ENCODE results near the gene PPFIBP1. TPM values are rescaled to one million over a fixed set of nuclear protein-coding genes. Genes with fewer than 3 reads are reported as not detected.

The PPFIBP1 gene
- total RNA-seq, 6 donors from 2014 or later = 67.5 to 129 (median 101) TPM

DNA sequence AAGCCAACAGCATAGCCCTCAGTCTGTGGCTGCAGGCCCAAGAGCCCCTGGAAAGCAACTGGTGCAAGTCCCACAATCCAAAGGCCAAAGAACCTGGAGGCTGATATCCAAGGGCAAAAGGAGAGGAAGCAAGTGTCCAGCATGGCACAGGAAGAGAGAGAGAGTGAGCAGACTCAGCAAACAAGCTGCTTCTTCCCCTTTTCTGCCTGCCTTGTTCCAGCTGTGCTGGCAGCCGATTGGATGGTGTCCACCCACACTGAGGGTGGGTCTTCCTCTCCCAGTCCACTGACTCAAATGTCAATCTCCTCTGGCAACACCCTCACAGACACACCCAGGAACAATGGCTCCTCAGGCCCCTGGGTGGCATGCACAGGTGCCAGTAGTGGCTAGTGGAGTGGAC lies 44.0 kb upstream of the PPFIBP1 start:
- no peaks in the 10 kb centered on the region for H3K4me1 ChIP-seq
- no peak overlapping the region for H3K4me3 ChIP-seq
- 85 to 91% methylated on average over 1 of the region's 1 CpG for whole genome bisulfite sequencing, 2 donors
- TF ChIP-seq EP300 (IDR thresholded peaks at IDR 0.05) = no peak
- TF ChIP-seq POLR2A (IDR thresholded peaks at IDR 0.05) = no peak
- no peak for TF ChIP-seq POLR2AphosphoS5 (IDR thresholded peaks at IDR 0.05)
- TF ChIP-seq, protein P1, sequence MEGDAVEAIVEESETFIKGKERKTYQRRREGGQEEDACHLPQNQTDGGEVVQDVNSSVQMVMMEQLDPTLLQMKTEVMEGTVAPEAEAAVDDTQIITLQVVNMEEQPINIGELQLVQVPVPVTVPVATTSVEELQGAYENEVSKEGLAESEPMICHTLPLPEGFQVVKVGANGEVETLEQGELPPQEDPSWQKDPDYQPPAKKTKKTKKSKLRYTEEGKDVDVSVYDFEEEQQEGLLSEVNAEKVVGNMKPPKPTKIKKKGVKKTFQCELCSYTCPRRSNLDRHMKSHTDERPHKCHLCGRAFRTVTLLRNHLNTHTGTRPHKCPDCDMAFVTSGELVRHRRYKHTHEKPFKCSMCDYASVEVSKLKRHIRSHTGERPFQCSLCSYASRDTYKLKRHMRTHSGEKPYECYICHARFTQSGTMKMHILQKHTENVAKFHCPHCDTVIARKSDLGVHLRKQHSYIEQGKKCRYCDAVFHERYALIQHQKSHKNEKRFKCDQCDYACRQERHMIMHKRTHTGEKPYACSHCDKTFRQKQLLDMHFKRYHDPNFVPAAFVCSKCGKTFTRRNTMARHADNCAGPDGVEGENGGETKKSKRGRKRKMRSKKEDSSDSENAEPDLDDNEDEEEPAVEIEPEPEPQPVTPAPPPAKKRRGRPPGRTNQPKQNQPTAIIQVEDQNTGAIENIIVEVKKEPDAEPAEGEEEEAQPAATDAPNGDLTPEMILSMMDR (IDR thresholded peaks at IDR 0.05) = no peak
- H3K27me3 ChIP-seq = no peaks in the 10 kb centered on the region
- DNase-seq (no peak), ATAC-seq (ENCODE audit: low FRiP score in 2 of 2) (peak in 1 of 2 donors; percentile 35)
- no peak overlapping the region for H3K27ac ChIP-seq
- peaks cover 14 to 16% (median 15%) of the 10 kb centered on the region in 4 donors for H3K9me3 ChIP-seq
- H3K36me3 ChIP-seq = no peaks in the 10 kb centered on the region

DNA sequence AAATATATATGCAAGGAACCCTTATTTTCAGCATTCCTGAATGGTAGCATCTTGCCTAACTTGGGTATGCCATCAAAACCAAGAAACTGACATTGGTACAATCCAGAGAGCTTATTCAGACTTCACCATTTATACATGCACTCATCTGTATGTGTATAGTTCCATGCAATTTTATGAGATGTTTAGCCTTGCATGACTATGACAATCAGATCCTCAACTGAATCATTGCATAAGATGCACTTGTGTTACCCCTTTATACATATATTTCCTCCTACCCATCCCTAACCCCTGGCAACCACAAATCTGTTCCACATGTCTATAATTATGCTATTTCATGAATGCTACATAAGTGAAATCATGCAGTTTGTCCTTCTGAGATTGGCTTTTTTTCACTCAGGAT lies 37.0 kb upstream of the PPFIBP1 start:
- no peaks in the 10 kb centered on the region for H3K27me3 ChIP-seq
- no peak for DNase-seq

DNA sequence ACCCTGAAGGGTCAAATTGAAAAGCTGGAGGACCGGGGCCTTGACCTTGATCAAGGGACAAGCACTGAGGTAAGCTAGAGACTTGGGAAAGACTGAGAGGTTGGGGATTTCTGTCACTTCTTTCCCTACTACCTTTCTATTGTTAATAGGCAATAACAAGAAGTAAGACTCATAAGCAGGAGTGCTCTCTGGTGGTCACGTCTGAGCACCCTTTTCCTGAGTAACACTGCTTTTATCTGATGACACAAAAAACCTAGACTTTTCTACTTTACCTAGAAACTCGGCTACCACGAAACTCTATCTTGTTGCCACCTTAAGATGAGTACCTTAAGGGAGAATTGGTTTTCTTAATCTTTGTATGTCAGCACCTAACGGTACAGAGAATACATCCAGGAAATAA lies 35.5 kb upstream of the PPFIBP1 start:
- WGBS, 2 donors = 61 to 79% methylated on average over 5 of the region's 5 CpGs
- Histone ChIP-seq H3K9me3 (no peaks in the 10 kb centered on the region), H3K27ac (no peak overlapping the region), H3K4me3 (no peak overlapping the region), H3K36me3 (no peaks in the 10 kb centered on the region), H3K4me1 (no peaks in the 10 kb centered on the region), H3K27me3 (no peaks in the 10 kb centered on the region)
- ATAC-seq (ENCODE audit: low FRiP score in 2 of 2) (no peak), DNase-seq (no peak)
- TF ChIP-seq POLR2A (IDR thresholded peaks at IDR 0.05) = no peak
- TF ChIP-seq, protein P1 (IDR thresholded peaks at IDR 0.05) = no peak
- TF ChIP-seq POLR2AphosphoS5 (IDR thresholded peaks at IDR 0.05) = no peak
- TF ChIP-seq EP300 (IDR thresholded peaks at IDR 0.05) = no peak

More for the DNA sequence above, 37.0 kb upstream of the PPFIBP1 start:
- Histone ChIP-seq H3K4me1 (no peaks in the 10 kb centered on the region), H3K4me3 (no peak overlapping the region), H3K27ac (no peak overlapping the region), H3K36me3 (no peaks in the 10 kb centered on the region), H3K9me3 (no peaks in the 10 kb centered on the region)
- ATAC-seq (ENCODE audit: low FRiP score in 2 of 2) = no peak
- TF ChIP-seq EP300 (IDR thresholded peaks at IDR 0.05) (no peak), POLR2AphosphoS5 (IDR thresholded peaks at IDR 0.05) (no peak), POLR2A (IDR thresholded peaks at IDR 0.05) (no peak)
- TF ChIP-seq, protein P1 (IDR thresholded peaks at IDR 0.05) = no peak

DNA sequence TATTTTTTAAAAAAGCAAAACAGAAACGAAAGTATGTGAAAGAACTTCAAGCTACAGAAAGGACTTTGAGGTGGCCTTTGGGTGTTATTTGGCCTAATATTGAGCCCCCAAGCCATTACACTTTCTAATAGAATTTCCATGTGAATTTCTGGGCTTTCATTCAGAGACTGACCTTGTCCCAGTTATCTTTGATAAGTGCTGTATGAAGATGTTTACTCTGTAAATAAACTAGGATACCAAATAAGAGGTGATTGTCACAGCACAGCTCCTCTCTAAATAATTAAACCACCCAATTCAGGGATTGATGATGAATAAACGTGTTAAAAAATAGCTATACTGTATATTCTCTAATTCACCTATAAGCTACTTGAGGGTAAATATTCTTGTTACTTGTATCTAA lies 32.8 kb upstream of the PPFIBP1 start:
- WGBS, 2 donors = 76 to 86% methylated on average over 2 of the region's 2 CpGs
- H3K36me3 ChIP-seq = no peaks in the 10 kb centered on the region
- H3K27ac ChIP-seq = no peak overlapping the region
- DNase-seq (no peak), ATAC-seq (ENCODE audit: low FRiP score in 2 of 2) (no peak)
- no peaks in the 10 kb centered on the region for H3K4me1 ChIP-seq
- TF ChIP-seq, protein P1 (IDR thresholded peaks at IDR 0.05) = no peak
- TF ChIP-seq POLR2A (IDR thresholded peaks at IDR 0.05) = no peak
- TF ChIP-seq EP300 (IDR thresholded peaks at IDR 0.05) = no peak
- TF ChIP-seq POLR2AphosphoS5 (IDR thresholded peaks at IDR 0.05) = no peak
- no peaks in the 10 kb centered on the region for H3K27me3 ChIP-seq
- no peaks in the 10 kb centered on the region for H3K9me3 ChIP-seq
- no peak overlapping the region for H3K4me3 ChIP-seq

DNA sequence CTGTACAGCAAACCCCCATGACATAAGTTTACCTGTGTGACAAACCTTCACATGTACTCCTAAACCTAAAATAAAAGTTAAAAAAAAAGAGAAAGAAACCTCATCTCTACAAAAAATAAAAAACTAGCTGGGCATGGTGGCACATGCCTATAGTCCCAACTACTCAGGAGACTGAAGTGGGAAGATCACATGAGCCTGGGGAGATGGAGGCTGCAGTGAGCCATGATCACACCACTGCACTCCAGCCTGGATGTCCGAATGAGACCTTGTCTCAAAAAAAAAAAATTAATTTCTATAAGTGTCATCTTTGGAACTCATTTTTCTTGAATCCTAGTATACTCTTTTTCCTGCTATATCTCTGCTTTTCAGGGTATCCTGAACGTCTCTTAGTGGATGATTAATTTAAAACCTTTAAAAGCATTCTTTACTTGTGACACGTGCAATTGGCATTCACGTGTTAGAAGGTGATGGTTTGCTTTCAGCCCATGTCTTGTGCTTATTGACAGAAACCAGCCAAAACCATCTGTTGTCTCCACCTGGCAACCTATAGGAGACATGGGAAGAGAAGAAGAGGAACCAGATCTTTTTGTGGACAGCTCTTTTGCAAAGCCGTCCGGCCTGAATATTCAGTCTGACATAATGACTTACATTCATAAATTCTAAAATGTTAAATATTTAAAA lies 30.6 kb upstream of the PPFIBP1 start:
- no peak for DNase-seq
- no peaks in the 10 kb centered on the region for H3K36me3 ChIP-seq
- no peak overlapping the region for H3K4me3 ChIP-seq
- no peak for ATAC-seq (ENCODE audit: low FRiP score in 2 of 2)
- H3K9me3 ChIP-seq = no peaks in the 10 kb centered on the region
- no peaks in the 10 kb centered on the region for H3K4me1 ChIP-seq
- no peaks in the 10 kb centered on the region for H3K27me3 ChIP-seq
- WGBS, 2 donors = 76% methylated on average over 6 of the region's 6 CpGs
- no peak overlapping the region for H3K27ac ChIP-seq
- TF ChIP-seq POLR2AphosphoS5 (IDR thresholded peaks at IDR 0.05) = no peak
- TF ChIP-seq, protein P1 (IDR thresholded peaks at IDR 0.05) = no peak
- TF ChIP-seq EP300 (IDR thresholded peaks at IDR 0.05) = no peak
- no peak for TF ChIP-seq POLR2A (IDR thresholded peaks at IDR 0.05)

Data from upper lobe of left lung (tissue), 6 donors.